Posterior vena cava (tissue), 2 donors: ENCODE measurements around the gene WNT7A. TPM values are rescaled to one million over a fixed set of nuclear protein-coding genes. Genes with fewer than 3 reads are reported as not detected.

Source experiments
- DNase-seq: peaks from one replicate; pipeline ENCODE4 v3.0.0-alpha.2; 2020; ENCODE audit warnings: low spot score
- intact Hi-C, 2 donors: fragments of 100-400 bp; cut with DNase I; formaldehyde crosslinking; loops; one replicate each; pipeline versions ENCODE4 v1.14.1 to v1.14.2; 2022 to 2023
- total RNA-seq, 2 donors: library from RNA; stranded (reverse); fragmentation: NEBNext Ultra II Directional; extraction: Animal tissue kit (Norgen Biotek cat#: 25700); gene quantifications; one replicate each; pipeline ENCODE4 v1.2.1, GENCODE V29; 2021
- donor health status: DM: yes; HTN: yes; CAD: no.
- donor health status: DM: yes; HTN: yes; CAD: no.

The WNT7A gene
- total RNA-seq, 2 donors from 2014 or later = not detected

GRCh38 chr3:13887495-13888300 lies 7.8 kb upstream of the WNT7A start:
- DNase-seq = peak; percentile 29
- intact Hi-C loops = no loop called here

GRCh38 chr3:13886593-13887129 lies 6.8 kb upstream of the WNT7A start:
- intact Hi-C loops = no loop called here
- peak; percentile 64 for DNase-seq

DNA sequence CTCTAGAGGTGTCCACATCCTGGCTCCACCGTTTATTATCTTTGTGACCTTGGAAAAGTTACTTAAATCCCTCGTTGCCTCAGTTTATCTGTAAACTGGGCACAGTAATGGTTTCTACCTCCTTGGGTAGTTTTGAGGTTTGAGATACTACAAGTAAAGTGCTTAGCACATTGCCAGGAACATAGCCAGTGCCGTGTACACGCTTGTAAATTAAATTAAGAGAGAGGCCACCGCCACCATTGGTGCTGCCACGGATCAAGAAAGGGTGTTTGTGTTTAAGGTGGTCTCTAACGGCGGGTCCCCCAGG lies 5.8 kb upstream of the WNT7A start:
- intact Hi-C loops = no loop called here
- DNase-seq = no peak

GRCh38 chr3:13884851-13885703 lies 5.2 kb upstream of the WNT7A start:
- intact Hi-C loops = no loop called here
- peak; percentile 25 for DNase-seq

DNA sequence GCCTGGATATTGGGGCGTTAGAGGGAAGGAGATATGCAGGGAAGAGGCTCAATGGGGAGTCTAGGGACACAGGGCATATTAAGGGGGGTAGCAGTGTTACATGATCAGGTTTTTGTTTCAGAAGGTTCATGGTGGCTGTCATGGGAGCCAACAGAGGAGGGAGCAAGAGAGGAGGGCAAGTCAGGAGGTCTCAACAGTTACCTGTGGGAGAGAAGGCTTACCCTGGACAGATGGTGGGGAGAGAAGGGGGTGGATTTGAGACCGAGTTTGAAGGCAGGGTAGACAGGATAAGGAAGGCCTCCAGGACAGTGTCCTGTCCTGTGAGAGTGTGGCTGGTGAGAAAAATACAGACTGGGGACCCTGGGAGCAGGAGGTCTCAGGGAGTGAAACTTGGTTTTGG lies 3.8 kb upstream of the WNT7A start:
- no peak for DNase-seq
- intact Hi-C loops = no loop called here

DNA sequence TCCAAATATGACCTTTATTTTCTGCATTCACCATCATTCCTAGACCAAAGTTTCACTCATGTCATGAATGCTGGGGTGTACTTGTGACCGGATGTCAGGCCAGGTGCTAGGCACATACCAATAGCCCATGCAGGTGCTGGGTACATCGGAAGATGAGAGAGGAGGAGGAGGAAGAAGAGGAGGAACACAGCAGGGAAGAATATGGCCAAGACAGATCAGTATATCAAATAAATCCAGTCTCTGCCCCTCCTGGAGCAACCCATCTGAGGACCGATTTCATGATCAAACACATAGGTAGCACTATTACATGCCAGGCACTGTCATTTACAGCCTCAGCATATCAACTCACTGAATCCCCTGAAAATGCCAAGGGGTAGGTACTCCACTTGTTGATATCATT lies 3.0 kb upstream of the WNT7A start:
- intact Hi-C loops = no loop called here
- DNase-seq = peak; percentile 28

- intact Hi-C loops = no loop called here
- DNase-seq = peak; percentile 44
Observed at GRCh38 chr3:13881536-13882410, 1.9 kb upstream of the WNT7A start.

DNA sequence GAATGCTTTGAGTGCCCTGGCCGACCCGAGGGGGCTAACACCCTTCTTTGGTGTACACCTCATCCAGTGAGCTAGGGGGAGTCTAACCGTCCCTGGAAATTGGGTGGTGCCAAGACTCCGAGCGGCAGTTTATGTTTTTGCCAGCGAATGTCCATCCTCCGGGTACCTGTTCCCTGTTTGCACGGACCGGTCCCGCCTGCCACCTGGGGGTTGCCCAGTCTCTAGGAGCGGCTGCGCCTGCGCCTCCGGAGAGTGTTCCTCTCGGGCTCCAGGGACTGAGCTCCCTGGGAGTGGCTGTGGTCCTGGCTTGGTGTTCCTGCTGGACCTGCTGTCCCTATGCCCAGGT lies 913 bp upstream of the WNT7A start:
- peak; percentile 63 for DNase-seq
- intact Hi-C loops = no loop called here

DNA sequence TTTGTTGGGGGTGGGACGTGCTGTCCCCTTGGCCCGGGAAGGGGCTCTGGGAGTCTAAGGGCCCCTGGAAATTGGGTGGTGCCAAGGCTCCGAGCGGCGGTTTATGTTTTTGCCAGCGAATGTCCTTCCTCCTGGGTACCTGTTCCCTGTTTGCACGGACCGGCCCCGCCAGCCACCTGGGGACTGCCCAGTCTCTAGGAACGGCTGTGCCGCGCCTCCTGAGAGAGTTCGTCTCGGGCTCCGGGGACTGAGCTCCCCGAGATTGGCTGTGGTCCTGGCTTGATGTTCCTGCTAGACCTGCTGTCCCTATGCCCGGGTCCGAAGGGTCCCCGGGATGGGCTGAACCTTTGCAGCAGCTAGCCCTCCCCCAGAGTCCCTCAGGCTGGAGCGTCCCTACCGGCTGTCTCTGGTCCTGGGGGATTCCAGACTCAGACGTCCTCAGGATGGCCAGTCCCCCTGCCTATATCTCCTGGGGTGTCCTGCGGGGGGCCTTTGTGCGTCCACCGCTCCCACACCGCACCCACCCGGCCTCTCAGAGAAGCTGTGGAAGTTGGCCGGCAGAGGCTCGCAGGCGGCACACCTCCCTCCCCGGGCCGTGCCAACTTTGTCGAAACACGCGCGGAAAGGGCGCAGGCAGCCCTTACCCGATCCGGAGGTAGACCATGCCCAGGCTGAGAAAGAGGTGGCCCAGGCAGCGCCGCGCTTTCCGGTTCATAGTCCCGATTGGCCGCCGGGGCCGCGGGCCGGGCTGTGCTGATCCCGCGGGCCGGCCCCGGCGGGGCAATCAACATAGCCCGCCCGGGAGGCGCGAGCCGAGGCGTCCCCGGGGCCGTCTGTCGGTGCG lies 547 bp downstream of the WNT7A start:
- intact Hi-C loops = loop anchor here in 1 of 2 donors (5.0 kb wide), 1 partner anchor 1152 kb away; no protein-coding TSS in a partner anchor
- peak; percentile 76 for DNase-seq

DNA sequence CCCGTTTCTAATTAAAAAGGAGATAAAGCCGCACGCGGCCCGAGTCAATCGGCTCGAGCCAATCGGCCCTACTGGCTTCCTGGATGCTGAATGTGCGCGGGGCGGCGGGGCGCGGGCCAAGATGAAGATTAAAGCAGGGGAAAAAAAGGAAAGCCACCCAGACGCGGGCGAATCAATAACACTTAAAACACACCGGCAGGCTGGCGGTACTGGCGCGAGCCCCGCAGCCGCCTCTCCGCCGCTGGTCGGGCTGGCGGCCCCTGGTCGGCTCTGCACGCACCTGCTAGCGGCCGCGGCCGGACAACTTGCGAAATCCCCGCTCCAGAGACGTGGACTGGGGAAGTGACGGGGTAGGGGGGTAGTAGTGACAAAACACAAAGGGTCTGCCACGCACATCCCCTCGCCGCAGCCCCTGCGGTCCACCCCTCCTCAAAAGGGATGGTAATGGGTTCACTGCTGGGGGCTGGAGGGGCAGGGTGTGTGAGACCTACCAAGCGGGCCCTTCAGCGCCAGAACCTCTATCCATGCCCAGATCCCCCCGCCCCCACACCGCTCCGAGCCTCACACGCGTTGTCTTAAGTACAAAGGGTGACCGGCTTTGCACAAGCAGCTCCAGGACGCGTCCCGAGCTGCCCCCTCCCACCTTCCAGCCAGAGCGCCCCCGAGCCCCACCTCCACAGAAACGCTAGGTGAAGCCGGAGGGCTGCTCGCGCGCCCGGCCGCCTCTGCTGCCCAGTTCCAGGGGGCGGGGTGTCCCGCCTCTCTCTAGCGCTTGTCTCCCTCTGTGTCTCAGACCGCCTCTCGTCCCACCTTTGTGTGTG lies 1.4 kb downstream of the WNT7A start:
- DNase-seq = peak; percentile 79
- intact Hi-C loops = loop anchor here in 1 of 2 donors (5.0 kb wide), 1 partner anchor 1151 kb away; no protein-coding TSS in a partner anchor

GRCh38 chr3:13877911-13878280 lies 2.0 kb downstream of the WNT7A start:
- intact Hi-C loops = loop anchor here in 1 of 2 donors (5.0 kb wide), 1 partner anchor 1151 kb away; no protein-coding TSS in a partner anchor
- DNase-seq = no peak

- DNase-seq = peak; percentile 57
- intact Hi-C loops = loop anchor here in 1 of 2 donors (5.0 kb wide), 1 partner anchor 1149 kb away; no protein-coding TSS in a partner anchor
Observed at GRCh38 chr3:13876451-13877100, 3.3 kb downstream of the WNT7A start.

DNA sequence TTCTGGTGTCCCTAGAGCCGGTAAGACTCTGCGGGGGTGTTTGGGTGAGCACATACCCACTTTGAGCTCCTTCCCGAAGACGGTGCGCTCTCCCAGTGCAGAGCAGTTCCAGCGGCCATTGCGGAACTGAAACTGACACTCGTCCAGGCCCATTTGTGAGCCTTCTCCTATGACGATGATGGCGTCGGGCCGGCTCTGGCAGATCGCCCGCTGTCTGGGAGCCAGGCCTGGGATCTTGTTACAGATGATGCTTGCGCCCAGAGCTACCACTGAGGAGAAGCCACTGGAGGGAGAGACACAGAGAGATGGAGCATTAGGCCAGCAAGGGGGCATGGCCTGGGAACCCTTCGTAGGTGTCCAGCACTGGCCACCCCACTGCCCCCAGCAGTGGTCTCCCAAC lies 5.0 kb downstream of the WNT7A start:
- intact Hi-C loops = loop anchor here in 1 of 2 donors (5.0 kb wide), 1 partner anchor 1148 kb away; no protein-coding TSS in a partner anchor
- DNase-seq = peak; percentile 77

DNA sequence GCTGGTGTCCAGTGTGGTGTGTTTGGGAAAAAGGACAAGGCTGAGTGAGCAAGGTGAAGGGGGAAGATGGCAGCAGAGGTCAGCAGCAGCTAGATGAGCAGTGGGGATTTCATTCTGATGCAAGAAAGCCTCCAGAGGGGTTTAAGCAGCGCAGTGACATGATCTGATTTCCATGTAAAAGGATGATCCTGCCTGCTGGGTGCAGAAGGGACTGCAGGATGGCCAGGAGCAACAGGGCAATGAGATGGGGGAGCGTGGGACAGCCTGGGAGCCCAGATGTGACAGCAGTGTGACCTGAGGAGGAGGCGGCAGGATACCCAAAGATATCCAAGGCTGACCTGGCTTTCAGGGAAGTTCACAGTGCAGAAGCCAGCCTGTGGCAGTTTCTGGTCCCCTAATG lies 6.1 kb downstream of the WNT7A start:
- intact Hi-C loops = loop anchor here in 1 of 2 donors (1.0 kb wide), 1 partner anchor 49 kb away; no protein-coding TSS in a partner anchor
- DNase-seq = peak; percentile 56

- intact Hi-C loops = no loop called here
- DNase-seq = peak; percentile 61
Observed at GRCh38 chr3:13872451-13872850, 7.4 kb downstream of the WNT7A start.

DNA sequence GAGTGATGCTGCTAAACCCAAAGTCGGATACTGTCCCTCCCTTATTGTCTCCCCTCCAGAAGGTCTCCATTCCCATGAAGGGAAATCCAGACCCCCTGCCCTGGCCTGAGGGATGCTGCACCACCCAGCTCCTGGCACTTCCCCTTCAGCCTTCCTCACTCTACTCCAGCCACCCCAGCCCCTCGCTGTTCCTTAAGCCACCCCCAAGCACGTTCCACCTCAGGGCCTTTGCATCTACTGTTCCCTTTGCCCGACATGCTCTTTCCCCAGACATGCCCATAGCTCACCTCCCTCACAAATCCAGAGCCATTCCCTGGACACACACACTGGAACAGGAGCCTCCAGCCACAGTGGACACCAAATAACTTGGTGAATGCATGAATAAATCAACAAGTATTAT lies 8.1 kb downstream of the WNT7A start:
- intact Hi-C loops = no loop called here

GRCh38 chr3:13870902-13871301 lies 9.0 kb downstream of the WNT7A start:
- DNase-seq = peak; percentile 4

More for the DNA sequence above, 8.1 kb downstream of the WNT7A start:
- DNase-seq = peak; percentile 56

More at GRCh38 chr3:13870902-13871301, 9.0 kb downstream of the WNT7A start:
- intact Hi-C loops = no loop called here
